NK-92 (cell line): ENCODE data around the gene LMBR1L.

Experiments
- DNase-seq: peaks from one replicate; lab custom pipeline; 2025; ENCODE audit not compliant: unreplicated experiment; lab: John Stamatoyannopoulos, UW

LMBR1L gene

GRCh38 chr12:49121047-49121696, 10.5 kb upstream of the LMBR1L start:
- DNase-seq = no peak

- no peak for DNase-seq
Measured at GRCh38 chr12:49111206-49111605, 559 bp upstream of the LMBR1L start.

GRCh38 chr12:49109641-49110463, 795 bp downstream of the LMBR1L start:
- DNase-seq = no peak

GRCh38 chr12:49108958-49109404, 1.7 kb downstream of the LMBR1L start:
- DNase-seq = no peak

GRCh38 chr12:49105504-49106084, 5.1 kb downstream of the LMBR1L start:
- DNase-seq = no peak

GRCh38 chr12:49104822-49105221, 5.8 kb downstream of the LMBR1L start:
- DNase-seq = no peak

GRCh38 chr12:49100380-49100779, 10.3 kb downstream of the LMBR1L start:
- DNase-seq = no peak

- no peak for DNase-seq
Measured at GRCh38 chr12:49098703-49099102, 11.9 kb downstream of the LMBR1L start.

GRCh38 chr12:49098035-49098451, 12.6 kb downstream of the LMBR1L start:
- DNase-seq = no peak

- no peak for DNase-seq
Measured at GRCh38 chr12:49097381-49097780, 13.3 kb downstream of the LMBR1L start.

- no peak for DNase-seq
Measured at GRCh38 chr12:49094975-49095365, 15.7 kb downstream of the LMBR1L start.

GRCh38 chr12:49094160-49094974, 16.3 kb downstream of the LMBR1L start, which contains the start of gene DHH:
DHH (minus strand) TSS chr12:49094801; CDS start chr12:49094512, 289 bp downstream.
- DNase-seq = no peak

- DNase-seq = no peak
Measured at GRCh38 chr12:49093792-49094159, 16.9 kb downstream of the LMBR1L start.

GRCh38 chr12:49092816-49093406, 17.7 kb downstream of the LMBR1L start:
- DNase-seq = no peak

GRCh38 chr12:49092086-49092815, 18.4 kb downstream of the LMBR1L start:
- no peak for DNase-seq

GRCh38 chr12:49091836-49092085, 18.9 kb downstream of the LMBR1L start:
- no peak for DNase-seq

GRCh38 chr12:49091056-49091835, 19.4 kb downstream of the LMBR1L start:
- DNase-seq = no peak

GRCh38 chr12:49089821-49090773, 20.6 kb downstream of the LMBR1L start:
- no peak for DNase-seq
